Esophagus muscularis mucosa (tissue), 3 donors: Measurements from ENCODE around the gene NCKAP5.

ENCODE experiments used
- CTCF ChIP-seq, 3 experiments: fragments of 200-600 bp in 2 of 3; fragments of 450-650 bp in 1 of 3; sonication (generic) in 2 of 3; IDR thresholded peaks; one replicate each; pipeline ENCODE4 v1.5.1; 2017 to 2019; ENCODE audit warnings: antibody characterized with exemption in 3 of 3, mild to moderate bottlenecking in 2 of 3, moderate library complexity in 1 of 3
- POLR2A ChIP-seq: fragments of 450-650 bp; IDR thresholded peaks from one replicate; pipeline ENCODE4 v1.6.1; 2017; ENCODE audit warnings: antibody characterized with exemption, moderate library complexity, mild to moderate bottlenecking, low read depth

GRCh38 chr2:133506996-133507395 is 61.3 kb downstream of the NCKAP5 start:
- TF ChIP-seq POLR2A, result no peak
- TF ChIP-seq CTCF (IDR thresholded peaks at IDR 0.05), result no peak
